ENCODE data around the gene MCM3. TPM values are rescaled to one million over a fixed set of nuclear protein-coding genes. Genes with fewer than 3 reads are reported as not detected.

Gene MCM3
- total RNA-seq, 3 donors from 2014 or later = 32.1 to 43.6 (median 36.7) TPM

GRCh38 chr6:52245425-52245824 lies 39.1 kb downstream of the MCM3 start:
- Histone ChIP-seq H3K9me3 (no peaks in the 10 kb centered on the region), H3K4me3 (no peak overlapping the region), H3K4me1 (ENCODE audit: low read depth) (no peaks in the 10 kb centered on the region), H3K36me3 (ENCODE audit: low read depth) (no peaks in the 10 kb centered on the region)
- DNase-seq (no peak), ATAC-seq (no peak)
- intact Hi-C loops (cut with DNase I, micrococcal nuclease) = no loop called here
- TF ChIP-seq CTCF (IDR thresholded peaks at IDR 0.05) = no peak

- Histone ChIP-seq H3K9me3 (no peaks in the 10 kb centered on the region), H3K4me1 (ENCODE audit: low read depth) (no peaks in the 10 kb centered on the region), H3K36me3 (ENCODE audit: low read depth) (no peaks in the 10 kb centered on the region), H3K4me3 (no peak within 1 kb of the TSS)
- intact Hi-C loops (cut with DNase I, micrococcal nuclease) = no loop called here
- no peak for ATAC-seq
- no peak for TF ChIP-seq CTCF (IDR thresholded peaks at IDR 0.05)
- no peak for DNase-seq
These were observed 40.1 kb downstream of the MCM3 start, which contains the start of gene IL17F for GRCh38 chr6:52244400-52244799. TSS of gene IL17F (minus strand) at chr6:52244500. CDS start at chr6:52244429, 71 bp downstream.

GRCh38 chr6:52243282-52243893 lies 41.2 kb downstream of the MCM3 start:
- peak; percentile 28 for ATAC-seq
- Histone ChIP-seq H3K9me3 (no peaks in the 10 kb centered on the region), H3K4me3 (no peak overlapping the region), H3K4me1 (ENCODE audit: low read depth) (no peaks in the 10 kb centered on the region), H3K36me3 (ENCODE audit: low read depth) (no peaks in the 10 kb centered on the region)
- intact Hi-C loops (cut with DNase I, micrococcal nuclease) = no loop called here
- no peak for DNase-seq
- no peak for TF ChIP-seq CTCF (IDR thresholded peaks at IDR 0.05)

- DNase-seq (no peak), ATAC-seq (no peak)
- no peak for TF ChIP-seq CTCF (IDR thresholded peaks at IDR 0.05)
- Histone ChIP-seq H3K4me1 (ENCODE audit: low read depth) (no peaks in the 10 kb centered on the region), H3K36me3 (ENCODE audit: low read depth) (no peaks in the 10 kb centered on the region), H3K4me3 (no peak overlapping the region), H3K9me3 (no peaks in the 10 kb centered on the region)
- intact Hi-C loops (cut with DNase I, micrococcal nuclease) = no loop called here
These were observed 42.7 kb downstream of the MCM3 start for GRCh38 chr6:52241819-52242218.

GRCh38 chr6:52233975-52234823 lies 50.3 kb downstream of the MCM3 start:
- H3K9me3 ChIP-seq = no peaks in the 10 kb centered on the region
- DNase-seq (peak in 2 of 3 donors; percentile 39 to 57), ATAC-seq (peak; percentile 93)
- intact Hi-C loops (cut with DNase I, micrococcal nuclease) = no loop called here
- TF ChIP-seq CTCF (IDR thresholded peaks at IDR 0.05) = no peak
- H3K4me3 ChIP-seq = no peak overlapping the region
- H3K36me3 ChIP-seq (ENCODE audit: low read depth) = no peaks in the 10 kb centered on the region
- H3K4me1 ChIP-seq (ENCODE audit: low read depth) = no peaks in the 10 kb centered on the region

Data from mucosa of descending colon (tissue), 3 donors.